GM19025 (cell line): Measurements from ENCODE around the gene STK32B.

ENCODE experiments used
- ATAC-seq: cut with Tn5 transposase; IDR thresholded peaks from one replicate; pipeline ENCODE4 v1.9.1; 2021; ENCODE audit warnings: mild to moderate bottlenecking, low read depth, moderate library complexity; ENCODE audit not compliant: unreplicated experiment

STK32B gene

GRCh38 chr4:5029447-5029846 lies 21.8 kb upstream of the STK32B start:
- ATAC-seq: no peak

DNA sequence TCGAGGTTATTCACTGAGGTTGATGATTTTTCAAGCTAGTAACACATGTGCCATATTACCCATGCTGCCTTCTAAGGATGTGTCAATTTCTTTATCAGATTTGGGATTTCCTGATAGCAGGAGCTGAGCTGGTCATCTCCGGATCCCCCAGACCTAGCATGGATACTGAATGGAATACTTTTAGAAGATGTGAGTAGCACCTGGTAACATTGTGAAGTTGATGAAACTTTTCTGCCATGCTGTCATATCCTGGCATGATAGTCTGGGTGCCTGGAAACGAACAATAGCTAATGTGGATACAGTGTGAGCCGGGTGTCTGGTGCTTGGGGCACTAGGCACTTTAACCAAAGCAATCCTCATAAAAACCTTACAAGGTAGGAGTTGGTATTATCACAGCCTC lies 21.1 kb upstream of the STK32B start:
- no peak for ATAC-seq

DNA sequence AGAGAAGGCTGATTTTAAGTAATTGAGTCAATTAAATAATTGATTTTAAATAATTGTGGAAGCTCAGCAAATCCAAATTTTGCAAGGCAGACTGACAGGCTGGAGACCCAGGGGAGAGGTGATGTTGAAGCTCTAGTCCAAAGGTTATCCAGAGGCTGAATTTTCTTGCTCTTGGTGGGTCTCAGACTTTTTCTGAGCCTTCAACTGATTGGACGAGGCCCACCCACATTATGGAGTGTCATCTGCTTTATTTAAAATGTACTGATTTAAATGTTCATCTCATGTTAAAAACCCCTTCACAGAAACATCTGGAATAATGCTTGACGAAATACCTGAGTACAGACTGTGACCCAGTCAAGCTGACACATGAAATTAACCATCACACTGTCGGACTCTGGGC lies 20.4 kb upstream of the STK32B start:
- ATAC-seq: no peak

DNA sequence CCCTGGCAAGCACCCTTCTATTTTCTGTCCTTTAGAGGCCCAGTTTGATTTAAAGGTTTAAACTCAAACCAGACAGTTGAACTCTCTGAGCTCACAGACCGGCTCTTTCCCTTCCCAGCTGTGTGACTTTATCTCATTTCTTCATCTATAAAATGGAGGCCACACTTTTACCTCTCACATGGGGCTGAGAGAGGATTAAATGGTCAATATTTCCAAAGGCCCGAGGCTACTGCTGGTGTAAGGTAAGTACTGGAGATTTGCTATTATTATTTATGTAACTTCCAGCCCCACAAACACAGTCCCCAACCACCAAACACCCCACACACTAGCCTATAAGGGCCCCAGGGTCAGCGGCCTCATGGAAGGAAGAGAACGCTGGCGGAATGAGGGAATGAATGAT lies 18.5 kb upstream of the STK32B start:
- no peak for ATAC-seq

DNA sequence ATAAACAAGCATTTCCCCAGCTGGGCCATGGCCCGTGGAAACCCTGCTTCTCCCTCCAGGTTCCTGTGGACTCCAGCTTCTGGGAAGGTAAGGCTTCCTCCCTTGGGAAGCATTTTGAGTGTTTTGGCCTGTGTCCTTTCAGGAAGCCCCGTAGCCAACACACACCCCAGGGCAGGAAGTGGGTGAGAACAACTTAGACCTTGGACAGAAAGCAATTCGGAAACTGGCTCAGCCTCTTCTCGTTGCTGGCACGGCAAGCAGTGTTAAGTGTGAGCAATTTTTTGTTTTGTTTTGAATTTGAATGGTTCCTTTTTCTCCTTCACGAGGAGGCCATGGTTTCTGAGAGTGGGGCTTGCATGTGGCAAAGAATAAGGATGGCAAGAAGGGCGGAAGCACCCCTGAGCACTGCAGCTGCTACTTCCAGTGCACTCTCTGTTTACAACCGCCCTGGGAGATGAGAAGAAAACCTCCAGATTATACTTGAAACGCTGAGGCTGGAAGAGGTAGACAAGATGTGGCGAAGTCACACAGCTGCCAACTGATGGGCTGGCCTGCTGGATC lies 17.9 kb upstream of the STK32B start:
- ATAC-seq: no peak

DNA sequence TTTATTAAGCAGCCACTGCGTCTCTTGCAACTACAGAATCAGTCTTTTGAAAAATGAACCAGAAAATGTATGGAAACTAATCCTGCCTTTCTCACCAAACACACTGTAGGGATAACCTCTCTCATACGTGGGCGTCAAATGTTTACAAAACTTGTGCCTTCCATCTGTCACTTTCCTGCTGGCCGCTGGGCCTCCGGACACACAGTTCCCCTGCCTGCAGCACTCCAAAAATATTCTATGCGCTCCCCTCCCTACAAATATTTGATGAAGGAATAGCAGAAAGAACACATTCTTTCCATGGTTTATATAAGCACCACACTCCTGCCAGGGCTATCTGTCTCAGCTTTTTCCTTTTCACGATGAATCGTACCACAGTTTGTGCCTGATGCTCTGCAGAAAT lies 17.1 kb upstream of the STK32B start:
- ATAC-seq: no peak

DNA sequence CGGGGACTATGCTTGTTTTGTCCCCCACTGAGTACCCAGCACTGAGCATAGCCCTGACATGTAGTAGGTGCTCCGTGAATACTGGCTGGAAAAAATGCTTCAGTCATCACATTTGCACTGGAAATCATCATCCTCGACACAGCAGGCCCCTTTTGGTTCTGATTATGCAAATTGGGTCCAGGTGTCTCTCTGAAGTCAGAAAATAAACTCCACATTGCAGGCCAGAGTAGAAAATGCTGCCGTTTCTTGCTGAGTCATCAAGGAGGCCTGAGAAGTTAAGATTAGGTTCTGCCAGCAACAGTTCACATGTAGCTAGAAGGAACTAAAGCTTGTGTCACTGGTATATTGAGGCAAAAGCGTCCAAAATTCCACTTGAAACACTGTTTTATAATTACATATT lies 15.0 kb upstream of the STK32B start:
- no peak for ATAC-seq

DNA sequence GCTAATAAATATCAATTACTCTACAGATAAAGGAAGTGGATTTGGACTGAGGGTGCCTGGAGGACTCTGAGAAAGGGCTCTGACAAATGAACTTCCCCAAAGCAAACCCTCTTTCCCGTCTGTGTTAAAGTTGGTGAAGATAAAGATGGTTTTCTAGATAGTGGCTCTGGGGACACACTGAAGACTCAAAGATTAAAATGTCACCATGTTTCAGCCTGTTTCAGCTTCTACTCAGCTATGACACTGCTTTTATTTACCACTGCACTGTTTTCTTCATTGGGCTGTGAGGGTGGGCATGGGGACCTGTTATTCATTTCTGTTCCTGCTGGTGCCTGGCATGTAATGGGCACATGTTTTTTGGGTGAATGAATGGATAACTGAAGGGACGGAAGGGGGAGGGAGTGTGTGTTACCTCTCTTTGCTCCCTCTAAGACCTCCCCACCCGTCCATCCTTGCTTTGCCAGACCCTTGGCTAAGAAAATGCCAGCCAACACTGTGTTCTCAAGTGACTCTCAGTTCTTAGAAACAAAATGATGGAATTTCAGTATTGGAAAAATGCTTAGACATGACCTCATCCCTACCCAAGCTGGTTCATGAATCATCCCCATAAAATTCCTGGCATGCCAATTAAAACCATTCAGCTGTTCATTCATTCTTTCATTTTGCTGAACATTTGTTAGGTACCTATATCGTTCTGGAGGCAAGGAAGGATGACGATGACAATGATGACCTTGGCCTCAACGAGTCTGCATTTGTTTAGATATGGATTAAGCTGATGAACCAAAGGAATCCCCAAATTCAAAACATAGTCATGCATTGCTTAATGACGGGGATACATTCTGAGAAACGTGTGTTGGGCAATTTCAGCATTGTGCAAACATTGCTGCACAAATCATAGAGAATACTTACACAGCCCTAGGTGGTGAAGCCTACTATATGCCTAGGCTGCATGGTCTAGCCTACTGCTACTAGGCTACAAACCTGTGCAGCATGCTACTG lies 13.4 kb upstream of the STK32B start:
- ATAC-seq: no peak

DNA sequence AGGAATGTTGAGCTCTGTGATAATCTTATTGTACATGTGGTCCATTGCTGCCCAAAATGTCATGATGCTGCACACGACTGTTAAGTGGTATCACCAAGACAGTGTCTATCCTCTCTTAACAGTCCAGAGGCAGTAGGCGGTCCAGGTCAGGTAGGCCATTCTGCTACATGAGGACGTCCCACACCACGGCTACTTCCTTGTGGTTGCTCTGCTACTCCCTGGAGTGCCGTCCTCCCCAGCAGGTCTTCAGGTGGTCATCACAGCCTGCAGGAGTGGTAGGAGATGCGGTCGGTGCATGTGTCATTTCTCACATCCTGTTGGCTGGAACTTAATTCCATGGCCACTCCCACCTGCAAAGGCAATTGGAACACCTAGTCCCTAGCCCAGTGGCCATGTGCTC lies 11.5 kb upstream of the STK32B start:
- ATAC-seq: no peak

DNA sequence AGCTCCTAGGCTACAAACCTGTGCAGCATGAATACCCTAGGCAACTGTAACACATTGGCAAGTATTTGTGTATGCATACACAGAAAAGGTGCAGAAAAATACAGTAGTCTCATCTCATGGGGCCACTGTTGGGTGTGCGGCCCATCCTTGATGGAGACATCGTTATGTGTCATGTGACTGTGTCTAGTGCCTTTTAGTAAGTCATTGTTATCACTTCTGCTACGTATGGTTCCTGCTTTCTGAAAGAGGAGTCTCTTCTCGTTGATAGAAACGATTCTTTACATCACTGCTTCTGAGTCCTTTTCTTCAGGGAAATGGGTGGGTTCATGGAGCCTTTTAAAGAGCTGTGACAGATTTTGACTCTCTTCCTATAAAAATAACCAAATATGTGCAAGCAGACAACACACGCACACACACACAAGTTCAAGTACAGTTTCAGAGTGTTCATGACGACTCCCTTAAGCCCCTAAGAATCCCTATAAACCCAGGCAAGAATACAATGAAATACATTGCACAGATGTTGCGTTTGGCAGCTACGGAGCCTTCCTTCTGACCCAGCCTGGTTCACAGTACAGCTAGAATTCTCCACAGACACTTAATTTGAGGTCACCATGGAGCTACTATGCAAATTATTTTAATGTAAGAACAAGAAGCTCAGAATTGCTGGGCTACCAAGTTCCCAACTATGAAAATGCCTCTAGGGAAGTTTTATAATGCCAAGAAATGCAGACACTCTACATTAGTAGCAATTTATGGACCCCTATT lies 10.2 kb upstream of the STK32B start:
- ATAC-seq: no peak

- ATAC-seq: no peak
Measured at GRCh38 chr4:5041699-5042098, 9.6 kb upstream of the STK32B start.

DNA sequence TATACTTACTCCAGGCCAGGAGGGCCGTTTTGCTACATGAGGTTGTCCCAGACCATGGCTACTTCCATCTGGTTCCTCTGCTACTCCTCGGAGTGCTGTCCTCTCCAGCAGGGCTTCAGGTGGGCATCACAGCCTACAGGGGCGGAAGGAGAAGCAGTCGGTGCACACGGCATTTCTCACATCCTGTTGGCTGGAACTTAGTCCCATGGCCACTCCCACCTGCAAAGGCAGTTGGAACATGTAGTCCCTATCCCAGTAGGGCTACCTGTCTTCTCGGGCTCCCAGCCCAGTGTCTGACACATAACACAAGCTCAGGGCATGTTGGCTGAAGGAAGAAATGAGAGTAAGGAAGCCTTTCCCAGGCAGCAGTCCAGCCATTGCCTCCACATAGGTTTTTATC lies 7.7 kb upstream of the STK32B start:
- no peak for ATAC-seq

DNA sequence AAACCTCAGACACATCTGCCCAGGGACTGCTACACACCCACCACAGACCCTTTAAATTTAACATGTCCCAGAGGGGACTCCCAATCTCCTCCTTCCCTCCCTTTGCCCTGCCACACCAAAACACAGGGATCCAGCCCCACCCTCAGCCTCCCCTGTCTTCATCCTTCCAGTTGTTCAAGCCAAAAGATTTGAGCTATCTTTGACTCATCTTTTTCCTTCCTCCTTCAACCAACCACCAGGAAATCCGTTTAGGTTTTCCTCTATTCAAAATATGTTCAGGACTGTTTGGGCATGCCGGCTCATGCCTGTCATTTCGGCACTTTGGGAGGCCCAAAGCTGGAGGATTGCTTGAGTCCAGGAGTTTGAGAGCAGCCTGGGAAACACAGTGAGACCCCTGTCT lies 6.9 kb upstream of the STK32B start:
- ATAC-seq: no peak

GRCh38 chr4:5045097-5045496 lies 6.2 kb upstream of the STK32B start:
- no peak for ATAC-seq

GRCh38 chr4:5048721-5049120 lies 2.6 kb upstream of the STK32B start:
- ATAC-seq: no peak

DNA sequence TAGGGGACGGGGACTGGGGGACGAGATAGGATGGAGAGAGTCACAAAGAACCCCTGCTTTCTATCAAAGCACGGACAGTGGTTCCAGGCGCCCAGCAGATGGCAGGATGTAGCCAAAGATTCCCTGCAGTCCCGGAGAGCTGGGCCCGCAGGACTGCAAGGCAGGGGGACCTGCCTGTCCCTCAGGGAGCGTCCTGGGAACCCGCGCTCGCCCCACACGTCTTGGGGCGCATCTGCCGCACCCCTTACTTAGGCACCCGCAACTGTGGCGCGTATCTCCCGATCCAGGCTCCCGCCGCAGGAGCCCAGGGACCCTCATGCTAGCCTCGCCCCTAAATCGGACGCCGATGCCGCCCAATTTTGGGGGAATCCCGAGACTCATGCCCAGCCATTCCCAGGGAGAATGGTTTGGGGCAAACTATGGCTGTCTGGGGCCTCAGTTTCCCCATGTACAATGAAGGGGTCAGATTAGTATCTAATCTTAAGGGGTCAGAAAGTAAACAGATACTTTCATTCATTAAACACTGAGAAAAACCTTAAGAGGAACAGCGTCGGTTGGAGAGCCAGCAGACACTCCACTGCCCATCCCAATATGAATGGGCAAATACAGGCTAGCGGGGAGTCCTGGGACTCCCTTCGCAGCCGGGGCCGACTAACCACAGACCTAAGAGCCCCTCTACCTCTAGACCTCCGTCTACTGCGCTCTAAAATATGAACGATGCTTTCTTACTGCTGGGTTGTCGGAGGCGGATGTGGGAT lies 581 bp upstream of the STK32B start:
- ATAC-seq: no peak

- ATAC-seq: no peak
Measured at GRCh38 chr4:5052204-5052702, 973 bp downstream of the STK32B start.

DNA sequence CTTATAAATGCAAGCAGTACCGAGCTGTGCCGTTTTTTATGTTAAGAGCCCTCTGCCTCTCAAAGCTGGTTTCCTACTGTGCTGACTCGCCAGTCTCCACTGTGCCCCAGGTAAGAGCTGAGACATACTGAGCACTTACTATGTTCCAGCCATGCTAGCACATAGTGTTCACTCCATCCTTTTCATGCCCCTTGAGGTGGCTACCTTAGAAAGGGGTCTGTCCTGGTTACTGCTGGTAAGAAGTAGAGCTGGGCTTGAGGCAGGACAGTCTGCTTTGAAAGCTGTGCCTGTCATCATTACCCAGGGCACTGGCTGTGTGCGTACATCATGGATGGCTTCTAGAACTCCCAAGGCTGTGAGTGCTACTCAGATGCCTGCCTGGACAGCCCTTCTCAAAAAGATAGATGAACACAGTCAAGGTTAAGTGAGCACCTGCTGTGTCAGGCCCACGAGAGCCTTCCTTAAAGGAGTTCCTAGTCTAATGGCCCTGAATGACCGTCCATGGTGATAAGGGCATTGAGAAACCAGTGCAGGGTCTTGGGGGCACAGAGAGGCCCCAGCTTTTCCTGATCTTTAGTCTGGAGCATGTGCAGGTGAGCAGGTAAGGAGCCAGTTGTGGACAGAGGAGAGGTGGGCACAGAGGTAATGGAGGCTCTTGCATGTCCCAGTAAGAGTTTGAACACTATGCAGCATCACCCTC lies 1.6 kb downstream of the STK32B start:
- no peak for ATAC-seq

DNA sequence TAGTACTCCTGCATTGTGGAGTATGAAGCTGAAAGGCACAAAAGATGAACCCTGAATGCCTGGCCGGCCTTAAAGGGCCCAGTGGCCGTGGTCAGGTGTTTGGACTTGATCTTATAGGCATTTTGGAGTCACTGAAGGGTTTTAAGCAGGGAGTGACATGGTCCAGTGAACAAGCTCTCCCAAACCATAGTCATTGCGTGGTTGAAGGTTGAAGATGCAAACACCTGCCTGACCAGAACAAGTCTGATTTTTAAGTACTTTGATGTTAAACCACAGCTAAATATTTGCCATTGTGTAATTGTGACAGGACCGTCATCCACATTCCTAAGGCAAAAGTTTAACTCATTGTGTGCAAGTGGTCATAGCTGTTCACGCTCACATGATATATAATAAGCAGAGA lies 3.3 kb downstream of the STK32B start:
- ATAC-seq: no peak

DNA sequence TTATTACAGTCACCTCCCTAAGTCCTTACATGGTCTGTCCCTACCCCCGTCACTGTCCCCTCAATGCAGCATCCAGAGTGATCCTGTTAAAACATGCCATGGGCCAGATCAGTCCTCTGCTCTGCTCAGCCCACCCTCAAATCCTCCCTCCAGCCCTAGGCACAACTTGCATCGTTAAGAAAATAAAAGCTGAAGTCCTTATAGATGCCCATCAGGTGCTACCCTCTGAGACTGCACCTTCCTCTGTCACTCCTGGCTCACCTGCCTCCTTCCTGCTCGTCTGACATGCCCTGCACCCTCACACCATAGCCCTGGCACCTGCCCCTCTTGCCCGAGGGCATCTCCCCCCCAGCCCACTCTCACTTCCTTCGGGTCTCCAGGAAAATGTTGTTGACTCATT lies 4.1 kb downstream of the STK32B start:
- no peak for ATAC-seq
